Ectodermal cell (in vitro differentiated cells): Measurements from ENCODE around the gene RAB27B.
"Not testable (repeated sequence)": the region's sequence is repeated elsewhere in the genome, so short reads cannot be mapped to it uniquely, and the experiment has no call there.

ENCODE experiments used
- H3K27ac ChIP-seq: 2 replicates; pipeline ENCODE4 v1.7.0; 2013; ENCODE audit warnings: mild to moderate bottlenecking, low read depth, low read length; ENCODE audit not compliant: insufficient read depth, poor library complexity, severe bottlenecking
- H3K27me3 ChIP-seq: 2 replicates; pipeline ENCODE4 v1.7.0; 2013; ENCODE audit warnings: mild to moderate bottlenecking, low read length; ENCODE audit not compliant: insufficient read depth, control insufficient read depth, poor library complexity, severe bottlenecking
- H3K36me3 ChIP-seq: one replicate; pipeline ENCODE4 v1.7.0; 2013; ENCODE audit warnings: low read length; ENCODE audit not compliant: control insufficient read depth, insufficient read depth
- H3K4me1 ChIP-seq: one replicate; pipeline ENCODE4 v1.7.0; 2013; ENCODE audit warnings: low read length; ENCODE audit not compliant: control insufficient read depth, insufficient read depth
- H3K4me3 ChIP-seq: 2 replicates; pipeline ENCODE4 v1.7.0; 2013; ENCODE audit warnings: low read depth, low read length, control low read depth; ENCODE audit not compliant: insufficient read depth
- H3K9me3 ChIP-seq: 2 replicates; pipeline ENCODE4 v1.7.0; 2013; ENCODE audit warnings: mild to moderate bottlenecking, low read length, moderate library complexity; ENCODE audit not compliant: control insufficient read depth
- WGBS, 2 experiments: methylation state at CpG; one replicate each; pipeline ENCODE4 v1.1.7; 2013; ENCODE audit warnings: missing lambda C conversion rate in 2 of 2; 5-methylcytosine and 5-hydroxymethylcytosine counted together

The RAB27B gene

GRCh38 chr18:54830866-54831265, 2.6 kb downstream of the RAB27B start:
- no peaks in the 10 kb centered on the region for H3K4me1 ChIP-seq
- H3K36me3 ChIP-seq = no peaks in the 10 kb centered on the region
- no peak overlapping the region for H3K4me3 ChIP-seq
- 93 to 96% methylated on average over 2 of the region's 2 CpGs for WGBS, 2 experiments
- H3K27me3 ChIP-seq = peaks cover 7% of the 10 kb centered on the region
- no peaks in the 10 kb centered on the region for H3K9me3 ChIP-seq
- H3K27ac ChIP-seq = no peak overlapping the region

- WGBS, 2 experiments = 90 to 96% methylated on average over 2 of the region's 2 CpGs
- no peak overlapping the region for H3K27ac ChIP-seq
Observed at GRCh38 chr18:54835944-54836343, 7.7 kb downstream of the RAB27B start.

GRCh38 chr18:54843314-54843713, 15.0 kb downstream of the RAB27B start:
- Histone ChIP-seq H3K27me3 (no peaks in the 10 kb centered on the region), H3K4me3 (no peak overlapping the region), H3K27ac (no peak overlapping the region), H3K9me3 (no peaks in the 10 kb centered on the region), H3K36me3 (no peaks in the 10 kb centered on the region), H3K4me1 (no peaks in the 10 kb centered on the region)
- WGBS, 2 experiments = 90 to 98% methylated on average over 2 of the region's 2 CpGs

More at GRCh38 chr18:54835944-54836343, 7.7 kb downstream of the RAB27B start:
- Histone ChIP-seq H3K4me3 (no peak overlapping the region), H3K4me1 (no peaks in the 10 kb centered on the region), H3K27me3 (no peaks in the 10 kb centered on the region), H3K9me3 (no peaks in the 10 kb centered on the region), H3K36me3 (no peaks in the 10 kb centered on the region)

GRCh38 chr18:54845787-54846186, 17.5 kb downstream of the RAB27B start:
- Histone ChIP-seq H3K4me1 (no peaks in the 10 kb centered on the region), H3K4me3 (no peak overlapping the region), H3K36me3 (no peaks in the 10 kb centered on the region), H3K27ac (no peak overlapping the region), H3K27me3 (no peaks in the 10 kb centered on the region), H3K9me3 (no peaks in the 10 kb centered on the region)
- 48 to 50% methylated on average over 2 of the region's 2 CpGs for WGBS, 2 experiments

GRCh38 chr18:54848121-54848520, 19.8 kb downstream of the RAB27B start:
- Histone ChIP-seq H3K27me3 (no peaks in the 10 kb centered on the region), H3K36me3 (no peaks in the 10 kb centered on the region), H3K4me3 (no peak overlapping the region), H3K4me1 (no peaks in the 10 kb centered on the region), H3K27ac (no peak overlapping the region), H3K9me3 (no peaks in the 10 kb centered on the region)
- WGBS, 2 experiments = 94 to 100% methylated on average over 1 of the region's 1 CpG

GRCh38 chr18:54849683-54850082, 21.4 kb downstream of the RAB27B start:
- WGBS, 2 experiments = 74 to 83% methylated on average over 1 of the region's 2 CpGs
- Histone ChIP-seq H3K27me3 (no peaks in the 10 kb centered on the region), H3K4me3 (no peak overlapping the region), H3K27ac (no peak overlapping the region), H3K9me3 (no peaks in the 10 kb centered on the region), H3K36me3 (no peaks in the 10 kb centered on the region), H3K4me1 (no peaks in the 10 kb centered on the region)

- H3K9me3 ChIP-seq = no peaks in the 10 kb centered on the region
- H3K4me1 ChIP-seq = no peaks in the 10 kb centered on the region
- no peaks in the 10 kb centered on the region for H3K36me3 ChIP-seq
- no peak overlapping the region for H3K27ac ChIP-seq
- no peak overlapping the region for H3K4me3 ChIP-seq
- H3K27me3 ChIP-seq = no peaks in the 10 kb centered on the region
- WGBS, 2 experiments = 89 to 93% methylated on average over 3 of the region's 3 CpGs
Observed at GRCh38 chr18:54850598-54850997, 22.3 kb downstream of the RAB27B start.

GRCh38 chr18:54852780-54853675, 24.8 kb downstream of the RAB27B start:
- Histone ChIP-seq H3K36me3 (no peaks in the 10 kb centered on the region), H3K4me1 (no peaks in the 10 kb centered on the region), H3K27ac (no peak overlapping the region), H3K27me3 (no peaks in the 10 kb centered on the region), H3K9me3 (no peaks in the 10 kb centered on the region), H3K4me3 (no peak overlapping the region)
- 97 to 99% methylated on average over 6 of the region's 6 CpGs for WGBS, 2 experiments

GRCh38 chr18:54855050-54855449, 26.8 kb downstream of the RAB27B start:
- 96% methylated on average over 3 of the region's 3 CpGs for WGBS, 2 experiments
- not testable (repeated sequence) for H3K4me1 ChIP-seq, H3K27ac ChIP-seq, H3K36me3 ChIP-seq, H3K9me3 ChIP-seq, H3K4me3 ChIP-seq, H3K27me3 ChIP-seq

GRCh38 chr18:54856105-54856646, 27.9 kb downstream of the RAB27B start:
- H3K36me3 ChIP-seq = no peaks in the 10 kb centered on the region
- WGBS, 2 experiments = 46% methylated on average over 2 of the region's 2 CpGs
- no peak overlapping the region for H3K27ac ChIP-seq
- H3K27me3 ChIP-seq = no peaks in the 10 kb centered on the region
- no peaks in the 10 kb centered on the region for H3K9me3 ChIP-seq
- no peaks in the 10 kb centered on the region for H3K4me1 ChIP-seq
- H3K4me3 ChIP-seq = no peak overlapping the region
